HCT116 (cell line): ENCODE results near the gene NOC4L. TPM values are rescaled to one million over a fixed set of nuclear protein-coding genes. Genes with fewer than 3 reads are reported as not detected.

Experiments used
- ATAC-seq: fragments of 200-7000 bp; cut with Tn5 transposase; 2 replicates; pipeline ENCODE4 v1.9.1; 2020; ENCODE audit warnings: mild to moderate bottlenecking, moderate library complexity
- BruUV-seq: library from RNA; stranded (reverse); fragments of 400-500 nt; replicated peaks from 2 replicates; lab custom pipeline; 2021; lab: Mats Ljungman, UMichigan
- CTCF ChIA-PET: fragments of 300-600 bp; sonication (Branson Sonifier 250); formaldehyde crosslinking; loops from one replicate; lab custom pipeline; 2021; ENCODE audit warnings: antibody characterized with exemption; lab: Charles Lee
- POLR2A ChIA-PET: fragments of 300-600, 350-600 bp; sonication (Branson Sonifier 250); formaldehyde crosslinking; loops from one replicate; lab custom pipeline; 2021; ENCODE audit warnings: antibody characterized with exemption; lab: Charles Lee
- RAD21 ChIA-PET, 2 experiments: fragments of 300-600 bp; sonication (Branson Sonifier 250); formaldehyde crosslinking; loops; one replicate each; lab custom pipeline; 2023; ENCODE audit warnings: low total read pairs in 2 of 2; ENCODE audit not compliant: uncharacterized antibody in 2 of 2, unreplicated experiment in 2 of 2, low non-redundant PET in 1 of 2; lab: Charles Lee
- DNase-seq: peaks from one replicate; pipeline ENCODE4 v3.0.0-alpha.2; 2010; ENCODE audit warnings: low read depth, low spot score
- H2AFZ ChIP-seq: fragments of 200-600 bp; shearing (Covaris generic), sonication (generic); 2 replicates; pipeline ENCODE4 v1.6.1; 2017; ENCODE audit warnings: low read depth, mixed run types, mixed read lengths, antibody characterized with exemption, low read length; ENCODE audit not compliant: poor library complexity, severe bottlenecking
- H3K27ac ChIP-seq: 2 replicates; pipeline ENCODE4 v1.5.1; 2012; ENCODE audit warnings: low read depth, low read length
- H3K27me3 ChIP-seq: fragments of 200-600 bp; sonication (generic); 2 replicates; pipeline ENCODE4 v1.6.1; 2016; ENCODE audit warnings: mixed run types, low read length, mixed read lengths; ENCODE audit not compliant: insufficient read depth
- H3K36me3 ChIP-seq, 2 experiments: fragments of 200-500 bp in 1 of 2; fragments of 200-600 bp in 1 of 2; sonication (Bioruptor generic) in 1 of 2; sonication (generic) in 1 of 2; 2 replicates each; pipeline versions ENCODE4 v1.5.1 to v1.6.1; 2014 to 2016; ENCODE audit warnings: low read length in 2 of 2, inconsistent platforms in 1 of 2, mixed read lengths in 1 of 2, mixed run types in 1 of 2; ENCODE audit not compliant: insufficient read depth in 2 of 2, control insufficient read depth in 1 of 2
- H3K4me1 ChIP-seq, 2 experiments: fragments of 200-600 bp in 1 of 2; sonication (generic) in 1 of 2; 2 replicates each; pipeline versions ENCODE4 v1.5.1 to v1.6.1; 2012 to 2017; ENCODE audit warnings: low read length in 2 of 2, inconsistent platforms in 1 of 2, mild to moderate bottlenecking in 1 of 2, mixed read lengths in 1 of 2, mixed run types in 1 of 2, moderate library complexity in 1 of 2; ENCODE audit not compliant: insufficient read depth in 2 of 2, control insufficient read depth in 1 of 2
- H3K4me2 ChIP-seq: fragments of 200-600 bp; sonication (generic); 2 replicates; pipeline ENCODE4 v1.6.1; 2017; ENCODE audit warnings: mixed run types, low read length, mixed read lengths
- H3K4me3 ChIP-seq, 2 experiments: fragments of 200-600 bp in 1 of 2; sonication (generic) in 1 of 2; replicated peaks in 1 of 2; 2 replicates each; pipeline ENCODE4 v1.5.1; 2011 to 2016; ENCODE audit warnings: low read length in 2 of 2, control low read depth in 1 of 2, low read depth in 1 of 2, mild to moderate bottlenecking in 1 of 2, mixed read lengths in 1 of 2, mixed run types in 1 of 2
- H3K79me2 ChIP-seq: fragments of 200-600 bp; sonication (generic); 2 replicates; pipeline ENCODE4 v1.6.1; 2017; ENCODE audit warnings: mild to moderate bottlenecking, mixed run types, low read length, moderate library complexity, mixed read lengths; ENCODE audit not compliant: insufficient read depth
- H3K9ac ChIP-seq: fragments of 200-600 bp; sonication (generic); 2 replicates; pipeline ENCODE4 v1.6.1; 2016; ENCODE audit warnings: low read length, mixed read lengths
- H3K9me2 ChIP-seq: fragments of 200-600 bp; sonication (generic), shearing (Covaris generic); 2 replicates; pipeline ENCODE4 v1.6.1; 2017; ENCODE audit warnings: mixed run types, mild to moderate bottlenecking, moderate library complexity; ENCODE audit not compliant: insufficient read depth
- H3K9me3 ChIP-seq, 2 experiments: fragments of 200-500 bp in 1 of 2; fragments of 200-600 bp in 1 of 2; sonication (Bioruptor generic) in 1 of 2; sonication (generic) in 1 of 2; 2 replicates each; pipeline ENCODE4 v1.6.1; 2014 to 2017; ENCODE audit warnings: low read length in 2 of 2, mixed read lengths in 2 of 2, inconsistent platforms in 1 of 2, low read depth in 1 of 2, mild to moderate bottlenecking in 1 of 2, mixed run types in 1 of 2, moderate library complexity in 1 of 2; ENCODE audit not compliant: control insufficient read depth in 1 of 2, insufficient read depth in 1 of 2
- H4K20me1 ChIP-seq: fragments of 200-600 bp; sonication (generic), shearing (Covaris generic); 2 replicates; pipeline ENCODE4 v1.6.1; 2017; ENCODE audit warnings: mixed run types, mild to moderate bottlenecking, moderate library complexity; ENCODE audit not compliant: insufficient read depth
- CTCF ChIP-seq, 3 experiments: fragments of 200-600 bp in 1 of 3; sonication (generic) in 1 of 3; IDR thresholded peaks in 2 of 3; conservative IDR thresholded peaks in 1 of 3; 2 replicates each; pipeline ENCODE4 v1.5.1; 2012 to 2017; ENCODE audit warnings: low read depth in 2 of 3, low read length in 2 of 3, antibody characterized with exemption in 1 of 3, borderline replicate concordance in 1 of 3, control low read depth in 1 of 3, mild to moderate bottlenecking in 1 of 3, mixed read lengths in 1 of 3, mixed run types in 1 of 3, moderate library complexity in 1 of 3; ENCODE audit not compliant: insufficient read depth in 1 of 3
- EGR1 ChIP-seq: IDR thresholded peaks from 2 replicates; pipeline ENCODE4 v1.6.1; 2012; ENCODE audit warnings: low read depth
- ELF1 ChIP-seq: IDR thresholded peaks from 2 replicates; pipeline ENCODE4 v1.6.1; 2012; ENCODE audit warnings: low read depth, borderline replicate concordance
- EZH2 ChIP-seq: fragments of 200-600 bp; sonication (generic); IDR thresholded peaks from 2 replicates; pipeline ENCODE4 v1.6.1; 2017; ENCODE audit warnings: antibody characterized with exemption, mixed run types
- EZH2phosphoT487 ChIP-seq: fragments of 200-600 bp; IDR thresholded peaks from 2 replicates; pipeline ENCODE4 v1.6.1; 2018; ENCODE audit warnings: antibody characterized with exemption, borderline replicate concordance
- FOSL1 ChIP-seq: IDR thresholded peaks from 2 replicates; pipeline ENCODE4 v1.6.1; 2012; ENCODE audit warnings: low read depth
- MAX ChIP-seq: IDR thresholded peaks from 2 replicates; pipeline ENCODE4 v1.6.1; 2012
- POLR2A ChIP-seq: IDR thresholded peaks from 2 replicates; pipeline ENCODE4 v1.7.0; 2011; ENCODE audit warnings: borderline replicate concordance; ENCODE audit not compliant: insufficient read depth, insufficient read length; ENCODE audit errors: extremely low read depth
- POLR2AphosphoS5 ChIP-seq: IDR thresholded peaks from 2 replicates; pipeline ENCODE4 v1.6.1; 2011; ENCODE audit warnings: mild to moderate bottlenecking, low read depth, low read length, moderate library complexity
- RAD21 ChIP-seq: IDR thresholded peaks from 2 replicates; pipeline ENCODE4 v1.6.1; 2012; ENCODE audit warnings: low read depth, mild to moderate bottlenecking
- SP1 ChIP-seq: IDR thresholded peaks from 2 replicates; pipeline ENCODE4 v1.6.1; 2012; ENCODE audit warnings: low read depth
- TCF7L2 ChIP-seq: IDR thresholded peaks from 2 replicates; pipeline ENCODE4 v1.7.0; 2011; ENCODE audit warnings: borderline replicate concordance, inconsistent platforms; ENCODE audit not compliant: insufficient read depth, insufficient read length; ENCODE audit errors: extremely low read depth
- ZBTB33 ChIP-seq: IDR thresholded peaks from 2 replicates; pipeline ENCODE4 v1.6.1; 2011; ENCODE audit warnings: mild to moderate bottlenecking, low read length, moderate library complexity; ENCODE audit not compliant: insufficient replicate concordance; ENCODE audit errors: extremely low read depth
- ZFX ChIP-seq: fragments of 450-650 bp; IDR thresholded peaks from 2 replicates; pipeline ENCODE4 v1.6.1; 2017
- ZNF274 ChIP-seq: fragments of 200-500 bp; sonication (Bioruptor generic); IDR thresholded peaks from 2 replicates; pipeline ENCODE4 v1.6.1; 2014; ENCODE audit warnings: mild to moderate bottlenecking, low read depth, low read length, inconsistent platforms
- intact Hi-C: fragments of 100-400 bp; cut with micrococcal nuclease; formaldehyde crosslinking; loops from 2 replicates; pipeline ENCODE4 v1.10.0; 2022
- total RNA-seq: library from RNA; stranded (reverse); gene quantifications from one replicate; pipeline ENCODE4 v1.2.1, GENCODE V29; 2021; ENCODE audit not compliant: unreplicated experiment
- TF ChIP-seq, protein P1 (sequence below): IDR thresholded peaks from 2 replicates; pipeline ENCODE4 v1.6.1; 2012

NOC4L gene
- total RNA-seq, 1 experiment from 2014 or later, result 47.6 TPM

GRCh38 chr12:132170637-132171292, 26.5 kb downstream of the NOC4L start:
- Histone ChIP-seq H3K79me2 (no peaks in the 10 kb centered on the region), H3K4me1 (no peaks in the 10 kb centered on the region), H3K36me3 (no peaks in the 10 kb centered on the region), H3K9ac (no peak overlapping the region), H4K20me1 (no peaks in the 10 kb centered on the region), H2AFZ (no peak overlapping the region), H3K9me3 (no peaks in the 10 kb centered on the region), H3K9me2 (no peaks in the 10 kb centered on the region), H3K4me2 (no peak overlapping the region), H3K4me3 (no peak overlapping the region), H3K27ac (no peak overlapping the region), H3K27me3 (no peaks in the 10 kb centered on the region)
- intact Hi-C loops, result no loop called here
- TF ChIP-seq ZBTB33 (no peak), FOSL1 (no peak), CTCF (IDR thresholded peaks at IDR 0.05 in 2 of 3, conservative IDR thresholded peaks at IDR 0.05 in 1 of 3; ENCODE audit: borderline replicate concordance in 1 of 3, insufficient read depth in 1 of 3, low read depth in 2 of 3, low read length in 2 of 3) (no peak), EZH2phosphoT487 (no peak), ZNF274 (no peak), POLR2AphosphoS5 (no peak), RAD21 (no peak), MAX (no peak), EZH2 (no peak), SP1 (no peak), POLR2A (no peak), ZFX (no peak), TCF7L2 (no peak), EGR1 (no peak), ELF1 (no peak)
- TF ChIP-seq, protein P1, sequence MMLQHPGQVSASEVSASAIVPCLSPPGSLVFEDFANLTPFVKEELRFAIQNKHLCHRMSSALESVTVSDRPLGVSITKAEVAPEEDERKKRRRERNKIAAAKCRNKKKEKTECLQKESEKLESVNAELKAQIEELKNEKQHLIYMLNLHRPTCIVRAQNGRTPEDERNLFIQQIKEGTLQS, result no peak
- no TSS peak for BruUV-seq
- ChIA-PET RAD21 (no interaction called here), CTCF (no interaction called here), POLR2A (no interaction called here)
- no peak for ATAC-seq
- DNase-seq, result no peak
